Measurements from ENCODE around the gene LASP1.
A peak's percentile ranks its signal among the peaks of the same experiment; 100 is the strongest.

LASP1 gene

GRCh38 chr17:38879878-38880665 is 10.2 kb downstream of the LASP1 start:
- H3K36me3 ChIP-seq (ENCODE audit: control insufficient read depth, insufficient read depth, low read length), result peaks cover 65% of the 10 kb centered on the region
- WGBS, 2 experiments (ENCODE audit: insufficient coverage in 2 of 2), result 4 to 11% methylated on average over 4 to 5 of the region's 6 CpGs
- H3K4me3 ChIP-seq (ENCODE audit: extremely low read depth, insufficient read depth, low read length, poor library complexity, severe bottlenecking), result peak overlapping the region; percentile 5
- H3K9me3 ChIP-seq (ENCODE audit: control insufficient read depth, low read length), result no peaks in the 10 kb centered on the region
- H3K4me1 ChIP-seq (ENCODE audit: control insufficient read depth, insufficient read depth, low read length, poor library complexity, severe bottlenecking), result peaks cover 86% of the 10 kb centered on the region
- peak overlapping the region; percentile 95 for H3K27ac ChIP-seq (ENCODE audit: low read depth, low read length, severe bottlenecking)

DNA sequence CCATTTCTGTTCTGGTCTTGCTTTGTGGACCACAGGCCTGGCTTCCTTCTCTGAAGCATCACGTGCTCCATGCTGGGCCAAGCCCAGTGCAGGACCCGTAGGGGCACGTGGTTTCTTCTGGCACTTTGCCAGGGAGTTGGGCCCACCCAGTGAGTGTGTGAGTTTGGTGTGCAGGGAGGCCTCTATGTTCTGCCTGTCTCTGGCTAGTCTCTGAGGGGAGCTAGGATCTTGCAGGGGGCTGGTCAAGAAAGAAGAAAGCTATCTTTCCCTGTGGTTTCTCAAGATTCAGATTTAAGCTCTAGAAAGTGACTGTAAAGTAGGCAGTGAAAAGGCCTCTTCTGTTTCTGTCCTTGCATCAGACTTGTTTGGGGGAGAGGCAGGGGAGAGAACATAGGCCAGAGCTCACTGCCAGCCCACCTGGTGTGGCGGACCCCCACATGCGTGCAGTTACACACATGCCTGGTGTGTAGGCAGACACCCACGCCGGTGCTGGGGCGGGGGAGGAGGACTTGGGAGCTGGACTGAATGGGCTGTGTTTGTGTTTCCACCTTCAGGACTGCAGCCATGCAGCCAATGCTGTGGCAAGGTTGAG is 11.8 kb downstream of the LASP1 start:
- Histone ChIP-seq H3K9me3 (ENCODE audit: control insufficient read depth, low read length) (no peaks in the 10 kb centered on the region), H3K4me3 (ENCODE audit: extremely low read depth, insufficient read depth, low read length, poor library complexity, severe bottlenecking) (no peak overlapping the region), H3K36me3 (ENCODE audit: control insufficient read depth, insufficient read depth, low read length) (peaks cover 73% of the 10 kb centered on the region), H3K4me1 (ENCODE audit: control insufficient read depth, insufficient read depth, low read length, poor library complexity, severe bottlenecking) (peaks cover 94% of the 10 kb centered on the region), H3K27ac (ENCODE audit: low read depth, low read length, severe bottlenecking) (peak overlapping the region; percentile 79)
- 57 to 70% methylated on average over 5 to 6 of the region's 8 CpGs for WGBS, 2 experiments (ENCODE audit: insufficient coverage in 2 of 2)

GRCh38 chr17:38882870-38883269 is 13.0 kb downstream of the LASP1 start:
- H3K4me3 ChIP-seq (ENCODE audit: extremely low read depth, insufficient read depth, low read length, poor library complexity, severe bottlenecking), result no peak overlapping the region
- H3K27ac ChIP-seq (ENCODE audit: low read depth, low read length, severe bottlenecking), result no peak overlapping the region
- 100% methylated on average over 1 of the region's 2 CpGs; no CpG with 5 or more reads in 1 of the 2 experiments for WGBS, 2 experiments (ENCODE audit: insufficient coverage in 2 of 2)
- H3K4me1 ChIP-seq (ENCODE audit: control insufficient read depth, insufficient read depth, low read length, poor library complexity, severe bottlenecking), result peaks cover 84% of the 10 kb centered on the region
- peaks cover 73% of the 10 kb centered on the region for H3K36me3 ChIP-seq (ENCODE audit: control insufficient read depth, insufficient read depth, low read length)
- H3K9me3 ChIP-seq (ENCODE audit: control insufficient read depth, low read length), result no peaks in the 10 kb centered on the region

DNA sequence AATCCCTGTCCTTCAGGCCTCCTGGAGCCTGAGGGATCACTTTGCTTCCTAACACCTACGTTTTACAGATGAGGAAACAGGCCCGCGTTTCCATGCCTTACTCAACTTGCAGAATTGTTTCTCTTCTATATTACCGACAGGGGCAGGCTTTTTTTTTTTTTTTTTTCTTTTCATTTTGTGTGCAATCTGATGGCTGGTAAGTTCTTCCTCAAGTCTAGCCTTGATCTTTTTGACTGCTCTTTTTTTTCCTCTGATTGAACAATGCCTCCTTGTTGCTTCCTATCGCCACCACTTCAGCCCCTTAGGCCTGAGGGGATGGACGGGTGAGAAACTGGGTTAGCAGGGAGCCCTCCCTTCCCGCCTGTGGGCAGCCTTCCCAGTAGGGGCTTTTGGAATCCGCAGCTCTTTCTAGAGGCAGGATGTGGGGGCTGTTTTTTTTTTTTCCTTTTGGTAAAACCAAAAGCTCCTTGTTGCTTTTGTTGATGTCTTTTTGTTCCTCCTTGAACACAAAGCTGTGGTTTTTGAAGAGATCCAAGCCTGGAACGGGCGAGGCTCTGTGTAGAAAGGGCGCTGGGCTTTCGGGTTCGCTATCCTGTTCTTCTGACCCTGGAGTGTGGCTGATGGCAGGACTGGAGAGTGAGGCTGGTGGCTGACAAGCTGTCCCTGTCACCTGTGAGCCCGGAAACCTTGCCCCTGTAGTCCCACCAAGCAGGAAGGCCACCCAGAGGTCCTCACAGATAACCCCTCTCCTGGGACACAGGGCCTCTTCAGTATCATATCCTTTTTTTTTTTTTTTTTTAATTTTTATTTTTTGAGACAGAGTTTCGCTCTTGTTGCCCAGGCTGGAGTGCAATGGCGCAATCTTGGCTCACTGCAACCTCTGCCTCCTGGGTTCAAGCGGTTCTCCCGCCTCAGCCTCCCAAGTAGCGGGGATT is 14.0 kb downstream of the LASP1 start:
- Histone ChIP-seq H3K27ac (ENCODE audit: low read depth, low read length, severe bottlenecking) (peak overlapping the region; percentile 75), H3K4me1 (ENCODE audit: control insufficient read depth, insufficient read depth, low read length, poor library complexity, severe bottlenecking) (peaks cover 75% of the 10 kb centered on the region), H3K36me3 (ENCODE audit: control insufficient read depth, insufficient read depth, low read length) (peaks cover 73% of the 10 kb centered on the region), H3K4me3 (ENCODE audit: extremely low read depth, insufficient read depth, low read length, poor library complexity, severe bottlenecking) (no peak overlapping the region), H3K9me3 (ENCODE audit: control insufficient read depth, low read length) (no peaks in the 10 kb centered on the region)
- WGBS, 2 experiments (ENCODE audit: insufficient coverage in 2 of 2), result 60 to 68% methylated on average over 13 to 14 of the region's 19 CpGs

GRCh38 chr17:38885044-38885727 is 15.3 kb downstream of the LASP1 start:
- 81 to 88% methylated on average over 7 of the region's 9 CpGs for WGBS, 2 experiments (ENCODE audit: insufficient coverage in 2 of 2)

DNA sequence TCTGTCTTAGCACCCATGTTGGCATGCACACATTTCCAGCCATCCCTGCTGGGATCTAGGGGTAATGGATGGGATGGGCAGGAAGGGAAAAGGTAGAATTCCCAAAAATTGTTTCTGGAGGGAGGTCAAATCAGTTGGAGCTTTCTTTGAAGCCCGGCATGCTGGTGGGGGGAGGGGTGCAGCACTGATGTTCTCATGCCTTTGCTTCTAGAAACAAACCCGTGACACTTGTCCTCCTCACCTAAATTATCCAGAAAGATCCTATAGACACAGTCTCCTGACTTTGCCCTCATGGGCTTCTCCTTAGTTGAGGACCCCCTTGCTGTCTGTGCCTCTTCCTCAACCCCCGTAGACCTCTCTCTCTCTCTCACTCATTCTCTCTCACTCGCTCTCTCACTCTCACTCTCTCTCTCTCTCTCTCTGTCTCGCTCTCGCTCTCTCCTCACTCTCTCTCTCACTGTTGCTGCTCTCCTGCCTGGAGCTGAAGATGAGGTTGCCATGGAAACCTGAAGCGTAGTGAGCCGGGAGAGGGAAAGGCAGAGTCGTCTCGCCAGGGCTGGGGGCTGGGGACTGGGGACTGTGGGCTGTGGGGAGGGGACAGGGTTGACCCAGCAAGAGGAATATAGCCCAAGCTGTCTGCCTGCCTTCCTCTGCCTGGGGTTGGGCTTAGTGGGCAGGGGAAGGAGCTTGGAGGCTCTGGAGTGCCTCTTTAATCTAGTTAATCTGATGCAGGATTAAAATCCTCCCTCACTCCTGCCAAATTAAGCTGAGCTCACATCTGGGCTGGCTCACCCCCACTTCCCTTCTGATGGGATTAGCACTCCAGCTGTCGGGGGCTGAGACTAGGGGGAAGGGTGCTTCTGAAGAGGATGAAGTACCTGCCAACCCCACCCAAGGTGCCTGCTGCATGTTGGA is 16.1 kb downstream of the LASP1 start:
- Histone ChIP-seq H3K4me1 (ENCODE audit: control insufficient read depth, insufficient read depth, low read length, poor library complexity, severe bottlenecking) (peaks cover 55% of the 10 kb centered on the region), H3K27ac (ENCODE audit: low read depth, low read length, severe bottlenecking) (no peak overlapping the region), H3K4me3 (ENCODE audit: extremely low read depth, insufficient read depth, low read length, poor library complexity, severe bottlenecking) (no peak overlapping the region), H3K9me3 (ENCODE audit: control insufficient read depth, low read length) (no peaks in the 10 kb centered on the region), H3K36me3 (ENCODE audit: control insufficient read depth, insufficient read depth, low read length) (peaks cover 76% of the 10 kb centered on the region)
- WGBS, 2 experiments (ENCODE audit: insufficient coverage in 2 of 2), result 35 to 43% methylated on average over 4 to 8 of the region's 11 CpGs

More at GRCh38 chr17:38885044-38885727, 15.3 kb downstream of the LASP1 start:
- H3K9me3 ChIP-seq (ENCODE audit: control insufficient read depth, low read length), result no peaks in the 10 kb centered on the region
- peaks cover 63% of the 10 kb centered on the region for H3K4me1 ChIP-seq (ENCODE audit: control insufficient read depth, insufficient read depth, low read length, poor library complexity, severe bottlenecking)
- peaks cover 74% of the 10 kb centered on the region for H3K36me3 ChIP-seq (ENCODE audit: control insufficient read depth, insufficient read depth, low read length)
- H3K27ac ChIP-seq (ENCODE audit: low read depth, low read length, severe bottlenecking), result no peak overlapping the region
- no peak overlapping the region for H3K4me3 ChIP-seq (ENCODE audit: extremely low read depth, insufficient read depth, low read length, poor library complexity, severe bottlenecking)

DNA sequence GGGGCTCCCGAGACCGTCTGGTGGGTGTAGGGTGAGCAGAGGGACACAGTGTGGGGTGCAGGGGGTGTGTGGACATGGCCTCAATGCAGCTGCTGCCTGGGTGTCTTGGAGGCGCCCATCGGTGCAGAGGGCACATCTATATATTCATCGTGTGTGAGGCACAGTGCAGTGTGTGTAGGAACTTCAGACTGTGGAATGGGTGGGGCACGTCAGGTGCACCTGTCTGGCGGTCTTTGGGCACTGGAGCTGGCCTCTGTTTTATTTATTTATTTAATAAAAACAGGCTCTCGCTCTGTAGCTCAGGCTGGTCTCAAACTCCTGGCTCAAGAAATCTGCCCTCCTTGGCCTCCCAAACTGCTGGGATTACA is 16.8 kb downstream of the LASP1 start:
- Histone ChIP-seq H3K9me3 (ENCODE audit: control insufficient read depth, low read length) (no peaks in the 10 kb centered on the region), H3K4me1 (ENCODE audit: control insufficient read depth, insufficient read depth, low read length, poor library complexity, severe bottlenecking) (peaks cover 48% of the 10 kb centered on the region), H3K27ac (ENCODE audit: low read depth, low read length, severe bottlenecking) (no peak overlapping the region), H3K4me3 (ENCODE audit: extremely low read depth, insufficient read depth, low read length, poor library complexity, severe bottlenecking) (no peak overlapping the region), H3K36me3 (ENCODE audit: control insufficient read depth, insufficient read depth, low read length) (peaks cover 77% of the 10 kb centered on the region)
- 96 to 100% methylated on average over 5 to 6 of the region's 8 CpGs for WGBS, 2 experiments (ENCODE audit: insufficient coverage in 2 of 2)

GRCh38 chr17:38888842-38889241 is 19.0 kb downstream of the LASP1 start:
- WGBS, 2 experiments (ENCODE audit: insufficient coverage in 2 of 2), result 96 to 99% methylated on average over 7 to 9 of the region's 9 CpGs
- Histone ChIP-seq H3K9me3 (ENCODE audit: control insufficient read depth, low read length) (no peaks in the 10 kb centered on the region), H3K36me3 (ENCODE audit: control insufficient read depth, insufficient read depth, low read length) (peaks cover 77% of the 10 kb centered on the region), H3K4me1 (ENCODE audit: control insufficient read depth, insufficient read depth, low read length, poor library complexity, severe bottlenecking) (peaks cover 43% of the 10 kb centered on the region), H3K27ac (ENCODE audit: low read depth, low read length, severe bottlenecking) (no peak overlapping the region), H3K4me3 (ENCODE audit: extremely low read depth, insufficient read depth, low read length, poor library complexity, severe bottlenecking) (no peak overlapping the region)

- 92 to 93% methylated on average over 9 to 10 of the region's 12 CpGs for WGBS, 2 experiments (ENCODE audit: insufficient coverage in 2 of 2)
- H3K27ac ChIP-seq (ENCODE audit: low read depth, low read length, severe bottlenecking), result no peak overlapping the region
- H3K36me3 ChIP-seq (ENCODE audit: control insufficient read depth, insufficient read depth, low read length), result peaks cover 82% of the 10 kb centered on the region
- peaks cover 35% of the 10 kb centered on the region for H3K4me1 ChIP-seq (ENCODE audit: control insufficient read depth, insufficient read depth, low read length, poor library complexity, severe bottlenecking)
- no peaks in the 10 kb centered on the region for H3K9me3 ChIP-seq (ENCODE audit: control insufficient read depth, low read length)
- no peak overlapping the region for H3K4me3 ChIP-seq (ENCODE audit: extremely low read depth, insufficient read depth, low read length, poor library complexity, severe bottlenecking)
These were observed 20.0 kb downstream of the LASP1 start for GRCh38 chr17:38889745-38890409.
